Measurements from ENCODE around the gene RASEF. TPM values are rescaled to one million over a fixed set of nuclear protein-coding genes. Genes with fewer than 3 reads are reported as not detected.

RASEF gene
- total RNA-seq, 4 donors from 2014 or later, result under 0.01 to 0.42 (median 0.24) TPM

DNA sequence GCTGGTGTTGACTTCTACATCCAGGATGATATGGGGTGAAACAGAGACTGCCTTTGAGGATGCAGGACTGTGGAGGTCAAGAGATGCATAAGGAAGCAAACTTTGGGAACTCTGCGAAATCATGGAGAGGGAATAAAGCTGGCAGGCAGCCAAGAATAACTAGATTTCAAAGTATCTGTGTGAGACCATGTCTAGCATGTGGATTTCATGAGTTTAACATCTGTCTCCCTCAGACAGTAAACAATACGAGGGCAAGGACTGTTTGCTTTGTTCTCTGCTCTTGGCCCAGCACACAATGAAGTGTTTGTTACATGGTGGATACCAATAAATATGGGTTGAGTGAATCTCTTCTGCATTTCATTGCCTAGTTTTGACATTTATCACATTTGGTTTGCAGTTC is 71.3 kb downstream of the RASEF start:
- Histone ChIP-seq H3K4me3 (no peak overlapping the region), H3K27me3 (no peaks in the 10 kb centered on the region), H3K36me3 (no peaks in the 10 kb centered on the region), H3K9me3 (no peaks in the 10 kb centered on the region), H3K27ac (replicated peaks in 1 of 4) (no peak overlapping the region), H3K4me1 (peaks cover 0 to 2% (median 0%) of the 10 kb centered on the region in 4 donors)
- DNase-seq (ENCODE audit: extremely low spot score), result peak; percentile 66
- WGBS, result 63% methylated on average over 2 of the region's 2 CpGs
- TF ChIP-seq POLR2AphosphoS5 (IDR thresholded peaks at IDR 0.05) (no peak), EP300 (IDR thresholded peaks at IDR 0.05) (no peak)
- intact Hi-C loops (cut with DNase I), result no loop called here

DNA sequence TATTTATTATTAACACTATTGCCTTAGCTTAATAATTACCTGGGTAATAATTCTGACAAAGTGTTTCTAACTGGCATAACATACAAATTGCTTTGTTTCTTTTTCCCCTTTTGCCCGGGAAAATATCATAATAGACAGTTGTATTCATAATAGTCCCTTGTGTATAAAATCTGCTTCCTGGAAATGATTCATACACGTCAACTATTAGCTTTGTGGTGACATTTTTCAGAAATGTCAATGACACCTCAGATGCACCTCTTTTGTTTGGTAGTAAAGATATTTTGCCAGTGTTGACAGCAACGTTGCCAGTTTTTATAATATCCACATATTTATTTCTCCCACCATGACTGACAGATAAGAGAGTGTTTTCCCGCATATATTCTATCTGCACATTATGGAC is 73.0 kb downstream of the RASEF start:
- intact Hi-C loops (cut with DNase I), result no loop called here
- Histone ChIP-seq H3K36me3 (no peaks in the 10 kb centered on the region), H3K4me3 (no peak overlapping the region), H3K4me1 (peaks cover 0 to 2% (median 0%) of the 10 kb centered on the region in 4 donors), H3K27ac (replicated peaks in 1 of 4) (no peak overlapping the region), H3K9me3 (no peaks in the 10 kb centered on the region), H3K27me3 (no peaks in the 10 kb centered on the region)
- DNase-seq (ENCODE audit: extremely low spot score), result no peak
- WGBS, result 64% methylated on average over 4 of the region's 4 CpGs
- TF ChIP-seq POLR2AphosphoS5 (IDR thresholded peaks at IDR 0.05) (no peak), POLR2A (IDR thresholded peaks at IDR 0.05; ENCODE audit: low read depth) (no peak), EP300 (IDR thresholded peaks at IDR 0.05) (no peak)
- TF ChIP-seq, protein P1, sequence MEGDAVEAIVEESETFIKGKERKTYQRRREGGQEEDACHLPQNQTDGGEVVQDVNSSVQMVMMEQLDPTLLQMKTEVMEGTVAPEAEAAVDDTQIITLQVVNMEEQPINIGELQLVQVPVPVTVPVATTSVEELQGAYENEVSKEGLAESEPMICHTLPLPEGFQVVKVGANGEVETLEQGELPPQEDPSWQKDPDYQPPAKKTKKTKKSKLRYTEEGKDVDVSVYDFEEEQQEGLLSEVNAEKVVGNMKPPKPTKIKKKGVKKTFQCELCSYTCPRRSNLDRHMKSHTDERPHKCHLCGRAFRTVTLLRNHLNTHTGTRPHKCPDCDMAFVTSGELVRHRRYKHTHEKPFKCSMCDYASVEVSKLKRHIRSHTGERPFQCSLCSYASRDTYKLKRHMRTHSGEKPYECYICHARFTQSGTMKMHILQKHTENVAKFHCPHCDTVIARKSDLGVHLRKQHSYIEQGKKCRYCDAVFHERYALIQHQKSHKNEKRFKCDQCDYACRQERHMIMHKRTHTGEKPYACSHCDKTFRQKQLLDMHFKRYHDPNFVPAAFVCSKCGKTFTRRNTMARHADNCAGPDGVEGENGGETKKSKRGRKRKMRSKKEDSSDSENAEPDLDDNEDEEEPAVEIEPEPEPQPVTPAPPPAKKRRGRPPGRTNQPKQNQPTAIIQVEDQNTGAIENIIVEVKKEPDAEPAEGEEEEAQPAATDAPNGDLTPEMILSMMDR (IDR thresholded peaks at IDR 0.05), result no peak

DNA sequence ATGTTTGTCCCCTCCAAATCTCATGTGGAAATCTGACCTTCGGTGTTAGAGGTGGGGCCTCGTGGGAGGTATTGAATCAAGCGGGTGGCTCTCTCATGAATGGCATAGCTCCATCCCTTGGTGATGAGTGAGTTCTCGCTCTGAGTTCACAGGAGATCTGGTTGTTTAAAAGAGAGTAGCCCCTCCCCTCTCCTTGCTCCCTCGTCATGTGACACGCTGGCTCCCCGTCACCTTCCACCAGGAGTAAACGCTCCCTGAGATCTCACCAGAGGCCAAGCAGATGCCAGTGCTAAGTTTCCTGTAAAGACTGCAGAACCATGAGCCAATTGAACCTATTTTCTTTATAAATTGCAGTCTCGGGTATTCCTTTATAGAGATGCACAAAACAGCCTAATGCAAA is 74.5 kb downstream of the RASEF start:
- peak; percentile 70 for DNase-seq (ENCODE audit: extremely low spot score)
- intact Hi-C loops (cut with DNase I), result no loop called here
- H3K4me1 ChIP-seq, result peaks cover 0 to 2% (median 0%) of the 10 kb centered on the region in 4 donors
- TF ChIP-seq POLR2AphosphoS5 (IDR thresholded peaks at IDR 0.05) (no peak), POLR2A (IDR thresholded peaks at IDR 0.05; ENCODE audit: low read depth) (no peak), EP300 (IDR thresholded peaks at IDR 0.05) (no peak)
- TF ChIP-seq, protein P1 (IDR thresholded peaks at IDR 0.05), result no peak
- H3K4me3 ChIP-seq, result no peak overlapping the region
- H3K27me3 ChIP-seq, result no peaks in the 10 kb centered on the region
- no peaks in the 10 kb centered on the region for H3K36me3 ChIP-seq
- no peak overlapping the region for H3K27ac ChIP-seq (replicated peaks in 1 of 4)
- 88% methylated on average over 9 of the region's 9 CpGs for WGBS
- H3K9me3 ChIP-seq, result no peaks in the 10 kb centered on the region

DNA sequence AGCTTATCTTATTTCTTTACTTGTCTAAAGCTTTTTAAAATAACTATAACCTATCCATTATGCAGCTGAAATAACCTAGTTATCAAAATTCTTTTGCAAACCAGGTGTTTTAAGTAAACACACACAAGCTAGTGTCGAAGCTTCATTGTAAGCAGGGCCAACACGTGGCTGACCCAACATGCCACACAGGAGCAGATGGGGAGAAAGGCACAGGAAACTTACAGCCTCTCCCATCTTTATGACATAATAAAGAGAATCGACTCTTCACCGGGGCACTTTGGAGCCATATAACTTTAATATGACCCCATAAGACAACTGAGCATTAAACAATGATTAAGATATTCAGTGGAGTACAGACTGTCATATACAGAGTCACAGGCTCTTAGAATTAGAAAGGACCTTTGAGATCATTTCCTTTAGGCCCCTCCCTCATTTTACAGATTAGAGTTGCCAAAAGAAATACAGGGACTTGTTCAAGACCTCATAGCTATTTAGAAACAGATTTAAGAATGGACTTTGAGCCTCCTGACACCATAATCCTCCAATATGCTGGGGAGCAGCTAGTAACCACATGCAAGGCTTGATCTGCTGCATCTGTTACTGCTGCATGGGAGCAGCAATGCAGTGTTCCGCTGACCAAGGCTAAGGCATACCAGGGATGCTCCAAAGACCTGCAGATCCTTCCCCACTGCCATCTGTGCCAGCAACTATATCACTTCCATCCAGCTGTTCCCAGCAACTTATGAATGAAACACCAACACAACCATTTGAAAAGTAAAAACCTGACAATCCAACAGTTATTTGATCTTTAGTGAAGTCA is 75.4 kb downstream of the RASEF start:
- H3K27me3 ChIP-seq, result no peaks in the 10 kb centered on the region
- H3K4me1 ChIP-seq, result peaks cover 0 to 2% (median 0%) of the 10 kb centered on the region in 4 donors
- WGBS, result 51% methylated on average over 5 of the region's 5 CpGs
- no peaks in the 10 kb centered on the region for H3K36me3 ChIP-seq
- H3K9me3 ChIP-seq, result no peaks in the 10 kb centered on the region
- H3K27ac ChIP-seq (replicated peaks in 1 of 4), result no peak overlapping the region
- intact Hi-C loops (cut with DNase I), result no loop called here
- H3K4me3 ChIP-seq, result no peak overlapping the region
- peak; percentile 55 for DNase-seq (ENCODE audit: extremely low spot score)
- TF ChIP-seq POLR2AphosphoS5 (IDR thresholded peaks at IDR 0.05) (no peak), EP300 (IDR thresholded peaks at IDR 0.05) (no peak), POLR2A (IDR thresholded peaks at IDR 0.05; ENCODE audit: low read depth) (no peak)
- TF ChIP-seq, protein P1 (IDR thresholded peaks at IDR 0.05), result no peak

DNA sequence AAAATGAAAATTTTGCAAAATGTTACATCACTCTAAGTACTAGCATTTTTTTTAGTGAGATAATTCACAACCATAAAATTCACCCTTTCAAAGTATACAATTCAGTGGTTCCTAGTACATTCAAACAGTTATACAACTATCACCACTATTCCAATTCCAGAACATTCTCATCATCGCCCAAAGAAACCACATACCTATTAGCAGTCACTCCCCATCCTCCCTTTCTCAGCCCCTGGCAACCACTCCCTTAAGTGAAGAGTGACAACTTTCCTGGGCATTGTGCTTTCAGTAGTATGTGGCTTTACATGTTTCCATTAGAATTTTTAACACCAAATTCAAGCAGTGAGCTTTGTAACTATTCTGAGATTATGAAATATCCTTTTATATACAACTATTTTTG is 81.4 kb downstream of the RASEF start:
- Histone ChIP-seq H3K27ac (replicated peaks in 1 of 4) (no peak overlapping the region), H3K4me1 (no peaks in the 10 kb centered on the region), H3K9me3 (peaks cover 0 to 5% (median 0%) of the 10 kb centered on the region in 4 donors), H3K27me3 (no peaks in the 10 kb centered on the region), H3K4me3 (no peak overlapping the region), H3K36me3 (no peaks in the 10 kb centered on the region)
- DNase-seq (ENCODE audit: extremely low spot score), result no peak
- 97% methylated on average over 1 of the region's 1 CpG for WGBS
- intact Hi-C loops (cut with DNase I), result no loop called here
- TF ChIP-seq, protein P1 (IDR thresholded peaks at IDR 0.05), result no peak
- TF ChIP-seq POLR2A (IDR thresholded peaks at IDR 0.05; ENCODE audit: low read depth) (no peak), EP300 (IDR thresholded peaks at IDR 0.05) (no peak), POLR2AphosphoS5 (IDR thresholded peaks at IDR 0.05) (no peak)
